C4-2B (cell line): ENCODE results near the gene SHROOM3.
"Not testable (repeated sequence)": the region's sequence is repeated elsewhere in the genome, so short reads cannot be mapped to it uniquely, and the experiment has no call there.

Experiments used
- H3K27ac ChIP-seq: fragments of 450-650 bp; 2 replicates; pipeline ENCODE4 v1.5.1; 2017
- ZFX ChIP-seq: fragments of 450-650 bp; IDR thresholded peaks from 2 replicates; pipeline ENCODE4 v1.6.1; 2017
- TF ChIP-seq, protein P1 (sequence below): fragments of 450-650 bp; conservative IDR thresholded peaks from 2 replicates; pipeline ENCODE4 v1.5.1; 2017; ENCODE audit warnings: mild to moderate bottlenecking

SHROOM3 gene

DNA sequence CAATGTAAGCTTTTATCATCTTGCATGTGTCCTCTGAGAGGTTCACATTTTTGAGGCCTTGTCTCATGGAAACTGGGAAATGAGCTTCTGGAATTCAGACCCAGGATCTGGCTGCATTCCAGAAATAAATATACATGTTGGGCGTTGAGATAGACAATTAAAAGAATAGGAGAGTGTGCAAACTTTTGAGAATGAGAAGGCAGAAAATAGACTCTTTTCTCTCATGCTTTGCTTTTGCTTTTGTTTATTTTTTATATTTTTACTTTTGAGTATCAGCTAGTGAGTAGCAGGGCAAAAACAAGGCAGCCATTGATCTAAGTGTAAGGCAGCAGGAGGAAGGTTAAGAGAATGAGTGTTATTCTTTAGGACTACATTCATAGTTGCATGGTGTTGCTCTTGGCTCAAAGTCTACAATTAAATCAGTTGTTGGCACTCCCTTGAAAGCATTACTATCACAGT lies 12.4 kb downstream of the SHROOM3 start:
- H3K27ac ChIP-seq = no peak overlapping the region
- TF ChIP-seq ZFX = no peak
- TF ChIP-seq, protein P1, sequence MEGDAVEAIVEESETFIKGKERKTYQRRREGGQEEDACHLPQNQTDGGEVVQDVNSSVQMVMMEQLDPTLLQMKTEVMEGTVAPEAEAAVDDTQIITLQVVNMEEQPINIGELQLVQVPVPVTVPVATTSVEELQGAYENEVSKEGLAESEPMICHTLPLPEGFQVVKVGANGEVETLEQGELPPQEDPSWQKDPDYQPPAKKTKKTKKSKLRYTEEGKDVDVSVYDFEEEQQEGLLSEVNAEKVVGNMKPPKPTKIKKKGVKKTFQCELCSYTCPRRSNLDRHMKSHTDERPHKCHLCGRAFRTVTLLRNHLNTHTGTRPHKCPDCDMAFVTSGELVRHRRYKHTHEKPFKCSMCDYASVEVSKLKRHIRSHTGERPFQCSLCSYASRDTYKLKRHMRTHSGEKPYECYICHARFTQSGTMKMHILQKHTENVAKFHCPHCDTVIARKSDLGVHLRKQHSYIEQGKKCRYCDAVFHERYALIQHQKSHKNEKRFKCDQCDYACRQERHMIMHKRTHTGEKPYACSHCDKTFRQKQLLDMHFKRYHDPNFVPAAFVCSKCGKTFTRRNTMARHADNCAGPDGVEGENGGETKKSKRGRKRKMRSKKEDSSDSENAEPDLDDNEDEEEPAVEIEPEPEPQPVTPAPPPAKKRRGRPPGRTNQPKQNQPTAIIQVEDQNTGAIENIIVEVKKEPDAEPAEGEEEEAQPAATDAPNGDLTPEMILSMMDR = no peak

DNA sequence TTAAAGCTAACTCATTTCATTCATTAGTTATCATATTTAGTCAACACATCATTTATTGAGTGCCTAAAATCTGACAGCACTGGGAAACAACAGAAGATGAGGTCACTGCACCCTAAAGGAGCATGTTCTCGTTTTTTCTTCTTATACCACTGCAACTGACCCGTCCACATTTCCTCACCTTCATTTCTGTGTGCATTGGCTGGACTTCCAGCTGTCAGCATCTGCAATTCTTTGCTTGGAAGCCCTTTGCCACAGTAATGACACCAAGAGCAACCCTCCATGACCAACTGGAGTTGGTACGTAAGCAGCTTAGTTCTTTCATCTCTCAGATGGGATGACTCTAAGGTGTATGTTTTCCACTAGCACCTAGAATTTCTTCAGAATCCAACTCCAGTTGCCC lies 13.2 kb downstream of the SHROOM3 start:
- H3K27ac ChIP-seq = no peak overlapping the region
- TF ChIP-seq, protein P1 = no peak
- TF ChIP-seq ZFX = no peak

DNA sequence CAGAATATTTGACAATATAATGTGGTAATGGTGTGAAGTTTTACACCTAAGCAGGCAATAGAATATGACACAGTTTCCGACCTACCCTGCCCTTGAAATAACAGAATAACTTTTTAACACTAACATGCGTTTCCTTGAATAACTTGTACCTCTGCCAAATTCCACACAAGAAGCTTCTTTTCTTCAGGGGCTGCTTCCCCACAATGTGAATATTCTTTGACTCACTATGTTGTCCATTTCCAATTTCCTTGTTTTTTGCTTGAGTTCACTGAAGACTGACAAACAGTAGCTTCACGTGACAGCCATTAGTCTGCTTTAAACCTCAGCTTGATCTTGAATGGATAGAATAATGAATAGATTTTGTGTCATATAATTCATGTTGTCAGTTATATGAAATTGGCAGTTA lies 14.3 kb downstream of the SHROOM3 start:
- TF ChIP-seq, protein P1 = no peak
- TF ChIP-seq ZFX = no peak

DNA sequence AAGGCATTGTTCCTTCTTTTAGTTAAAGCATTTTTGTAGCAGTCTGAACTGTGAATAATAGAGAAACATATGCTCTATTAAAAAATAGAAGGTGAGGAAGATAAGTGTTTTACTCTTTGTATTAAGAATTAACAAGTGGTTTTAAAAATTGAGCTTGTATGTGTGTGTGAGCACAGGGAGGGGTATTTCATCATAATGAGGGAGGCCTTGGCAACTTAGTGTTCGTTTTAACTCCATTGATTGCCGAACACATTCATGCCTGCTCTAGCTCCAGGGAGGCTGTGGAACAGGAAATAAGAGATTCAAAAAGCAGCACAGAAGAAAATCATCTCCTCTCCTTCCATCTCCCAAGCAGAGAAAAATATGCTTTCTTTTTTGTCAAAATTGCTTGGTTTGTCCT lies 14.8 kb downstream of the SHROOM3 start:
- TF ChIP-seq, protein P1 = no peak
- TF ChIP-seq ZFX = no peak
- H3K27ac ChIP-seq = no peak overlapping the region

More for the DNA sequence above, 14.3 kb downstream of the SHROOM3 start:
- H3K27ac ChIP-seq = no peak overlapping the region

DNA sequence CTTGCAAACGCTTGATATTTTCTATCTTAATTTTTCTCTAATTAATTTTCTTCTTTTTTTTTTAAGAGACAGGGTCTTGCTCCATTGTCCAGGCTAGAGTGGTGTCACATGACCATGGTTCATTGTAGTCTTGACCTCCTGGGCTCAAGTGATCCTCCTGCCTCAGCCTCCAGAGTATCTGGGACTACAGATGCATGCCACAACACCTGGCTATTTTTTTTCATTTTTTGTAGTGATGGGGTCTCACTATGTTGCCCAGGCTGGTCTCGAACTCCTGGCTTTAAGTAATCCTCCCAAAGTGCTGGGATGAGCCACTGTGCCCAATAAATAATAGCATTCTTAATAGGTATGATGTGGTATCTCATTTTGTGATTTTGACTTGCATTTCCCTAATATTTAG lies 18.2 kb downstream of the SHROOM3 start:
- TF ChIP-seq, protein P1 = no peak
- no peak for TF ChIP-seq ZFX
- H3K27ac ChIP-seq = no peak overlapping the region

DNA sequence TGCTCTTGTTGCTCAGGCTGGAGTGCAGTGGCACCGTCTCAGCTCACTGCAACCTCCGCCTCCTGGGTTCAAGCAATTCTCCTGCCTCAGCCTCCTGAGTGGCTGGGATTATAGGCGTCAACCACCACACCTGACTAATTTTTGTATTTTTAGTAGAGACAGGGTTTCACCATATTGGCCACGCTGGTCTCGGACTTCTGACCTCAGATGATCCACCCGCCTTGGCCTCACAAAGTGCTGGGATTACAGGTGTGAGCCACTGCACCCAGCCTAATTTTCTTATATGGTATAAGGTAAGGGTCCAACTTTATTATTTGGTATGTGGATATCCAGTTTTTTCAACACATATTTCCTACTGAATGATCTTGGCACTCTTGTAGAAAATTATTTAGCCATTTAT lies 19.0 kb downstream of the SHROOM3 start:
- not testable (repeated sequence) for H3K27ac ChIP-seq

DNA sequence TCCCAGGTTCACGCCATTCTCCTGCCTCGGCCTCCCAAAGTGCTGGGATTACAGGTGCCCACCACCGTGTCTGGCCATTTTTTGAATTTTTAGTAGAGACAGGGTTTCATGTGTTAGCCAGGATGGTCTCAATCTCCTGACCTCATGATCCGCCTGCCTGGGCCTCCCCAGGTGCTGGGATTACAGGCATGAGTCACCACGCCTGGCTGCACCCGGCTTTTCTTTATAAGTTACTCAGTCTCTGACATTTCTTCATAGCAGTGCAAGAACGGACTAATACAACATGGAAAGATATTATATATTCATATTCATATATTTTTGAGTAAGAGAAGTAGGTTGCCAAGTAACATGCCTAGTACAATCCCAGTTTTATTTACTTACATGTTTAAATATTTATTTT lies 22.9 kb downstream of the SHROOM3 start:
- TF ChIP-seq ZFX = no peak
- TF ChIP-seq, protein P1 = no peak
- no peak overlapping the region for H3K27ac ChIP-seq

DNA sequence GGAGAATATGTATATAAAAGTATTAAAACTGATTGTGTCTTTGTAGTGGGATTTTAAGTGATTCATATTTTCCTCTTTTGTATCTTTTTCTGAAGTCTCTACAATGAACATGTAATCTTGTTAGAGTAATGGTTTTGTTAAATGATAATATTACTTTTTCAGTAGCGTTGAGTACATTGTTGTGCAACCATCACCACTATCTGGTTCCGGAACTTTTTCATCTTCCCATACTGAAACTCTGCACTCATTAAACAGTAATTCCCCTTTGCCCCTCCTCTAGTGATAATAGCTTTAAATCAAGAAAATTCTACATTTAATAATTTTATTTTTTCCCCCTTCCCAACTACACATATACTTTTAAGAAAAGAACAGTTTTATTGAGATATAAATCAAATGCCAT lies 23.3 kb downstream of the SHROOM3 start:
- TF ChIP-seq, protein P1 = no peak
- no peak for TF ChIP-seq ZFX
- H3K27ac ChIP-seq = no peak overlapping the region
